HCT116 (cell line): ENCODE data around the gene LIMK2.

Experiments used
- EZH2 ChIP-seq: fragments of 200-600 bp; sonication (generic); IDR thresholded peaks from 2 replicates; pipeline ENCODE4 v1.6.1; 2017; ENCODE audit warnings: antibody characterized with exemption, mixed run types
- EZH2phosphoT487 ChIP-seq: fragments of 200-600 bp; IDR thresholded peaks from 2 replicates; pipeline ENCODE4 v1.6.1; 2018; ENCODE audit warnings: antibody characterized with exemption, borderline replicate concordance
- JUND ChIP-seq: IDR thresholded peaks from 2 replicates; pipeline ENCODE4 v1.6.1; 2012
- POLR2AphosphoS5 ChIP-seq: IDR thresholded peaks from 2 replicates; pipeline ENCODE4 v1.6.1; 2011; ENCODE audit warnings: mild to moderate bottlenecking, low read depth, low read length, moderate library complexity
- TF ChIP-seq, protein P1 (sequence below), 3 experiments: fragments of 200-600 bp in 1 of 3; sonication (generic) in 1 of 3; IDR thresholded peaks in 2 of 3; conservative IDR thresholded peaks in 1 of 3; 2 replicates each; pipeline ENCODE4 v1.5.1; 2012 to 2017; ENCODE audit warnings: low read depth in 2 of 3, low read length in 2 of 3, antibody characterized with exemption in 1 of 3, borderline replicate concordance in 1 of 3, control low read depth in 1 of 3, mild to moderate bottlenecking in 1 of 3, mixed read lengths in 1 of 3, mixed run types in 1 of 3, moderate library complexity in 1 of 3; ENCODE audit not compliant: insufficient read depth in 1 of 3
- TF ChIP-seq, protein P2 (sequence below): IDR thresholded peaks from 2 replicates; pipeline ENCODE4 v1.6.1; 2012; ENCODE audit warnings: low read depth

DNA sequence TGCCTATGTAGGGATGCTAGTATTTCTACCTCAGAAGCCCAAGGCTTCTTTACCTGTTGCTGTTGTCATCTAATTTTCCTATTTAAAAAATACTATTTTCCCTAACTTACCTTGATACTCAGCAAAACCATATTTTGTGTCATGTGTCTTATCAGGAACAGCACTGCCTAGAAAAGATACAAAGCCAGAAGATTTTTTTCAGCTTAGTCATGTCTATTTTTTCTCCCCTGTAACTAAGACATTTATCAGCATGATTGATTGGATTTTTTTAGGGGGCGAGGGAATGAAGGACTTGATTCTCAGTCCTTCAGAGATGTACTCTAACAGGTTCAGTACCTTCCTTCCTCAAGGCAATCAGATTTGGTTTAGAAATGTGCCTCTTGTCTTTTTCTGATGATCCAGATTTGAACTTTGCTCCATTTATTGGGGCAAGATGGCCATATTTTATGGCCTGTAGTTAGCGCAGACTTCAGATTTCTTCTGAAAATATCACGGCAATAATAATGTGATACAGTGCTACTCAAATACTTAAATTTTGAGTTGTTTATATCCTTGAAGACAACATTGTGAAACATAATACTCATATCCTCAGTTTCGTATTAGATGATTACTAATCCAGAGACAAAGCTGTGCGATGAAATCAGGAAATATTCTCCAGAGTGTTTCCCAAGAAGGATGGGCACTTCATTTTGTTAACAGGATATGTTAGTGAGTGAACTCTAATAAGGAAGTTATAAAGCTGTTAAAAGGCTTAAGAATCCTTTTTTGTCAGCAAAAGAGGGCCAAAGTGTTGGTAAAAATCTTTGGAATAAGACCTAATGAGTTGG lies 83.9 kb downstream of the LIMK2 start:
- TF ChIP-seq, protein P1, sequence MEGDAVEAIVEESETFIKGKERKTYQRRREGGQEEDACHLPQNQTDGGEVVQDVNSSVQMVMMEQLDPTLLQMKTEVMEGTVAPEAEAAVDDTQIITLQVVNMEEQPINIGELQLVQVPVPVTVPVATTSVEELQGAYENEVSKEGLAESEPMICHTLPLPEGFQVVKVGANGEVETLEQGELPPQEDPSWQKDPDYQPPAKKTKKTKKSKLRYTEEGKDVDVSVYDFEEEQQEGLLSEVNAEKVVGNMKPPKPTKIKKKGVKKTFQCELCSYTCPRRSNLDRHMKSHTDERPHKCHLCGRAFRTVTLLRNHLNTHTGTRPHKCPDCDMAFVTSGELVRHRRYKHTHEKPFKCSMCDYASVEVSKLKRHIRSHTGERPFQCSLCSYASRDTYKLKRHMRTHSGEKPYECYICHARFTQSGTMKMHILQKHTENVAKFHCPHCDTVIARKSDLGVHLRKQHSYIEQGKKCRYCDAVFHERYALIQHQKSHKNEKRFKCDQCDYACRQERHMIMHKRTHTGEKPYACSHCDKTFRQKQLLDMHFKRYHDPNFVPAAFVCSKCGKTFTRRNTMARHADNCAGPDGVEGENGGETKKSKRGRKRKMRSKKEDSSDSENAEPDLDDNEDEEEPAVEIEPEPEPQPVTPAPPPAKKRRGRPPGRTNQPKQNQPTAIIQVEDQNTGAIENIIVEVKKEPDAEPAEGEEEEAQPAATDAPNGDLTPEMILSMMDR (IDR thresholded peaks at IDR 0.05 in 2 of 3, conservative IDR thresholded peaks at IDR 0.05 in 1 of 3; ENCODE audit: borderline replicate concordance in 1 of 3, insufficient read depth in 1 of 3, low read depth in 2 of 3, low read length in 2 of 3), result no peak
- TF ChIP-seq POLR2AphosphoS5, result no peak
- no peak for TF ChIP-seq EZH2
- TF ChIP-seq JUND, result 0 out of 2 replicates have a peak, but pooled peaks have one; percentile 9
- TF ChIP-seq EZH2phosphoT487, result no peak
- TF ChIP-seq, protein P2, sequence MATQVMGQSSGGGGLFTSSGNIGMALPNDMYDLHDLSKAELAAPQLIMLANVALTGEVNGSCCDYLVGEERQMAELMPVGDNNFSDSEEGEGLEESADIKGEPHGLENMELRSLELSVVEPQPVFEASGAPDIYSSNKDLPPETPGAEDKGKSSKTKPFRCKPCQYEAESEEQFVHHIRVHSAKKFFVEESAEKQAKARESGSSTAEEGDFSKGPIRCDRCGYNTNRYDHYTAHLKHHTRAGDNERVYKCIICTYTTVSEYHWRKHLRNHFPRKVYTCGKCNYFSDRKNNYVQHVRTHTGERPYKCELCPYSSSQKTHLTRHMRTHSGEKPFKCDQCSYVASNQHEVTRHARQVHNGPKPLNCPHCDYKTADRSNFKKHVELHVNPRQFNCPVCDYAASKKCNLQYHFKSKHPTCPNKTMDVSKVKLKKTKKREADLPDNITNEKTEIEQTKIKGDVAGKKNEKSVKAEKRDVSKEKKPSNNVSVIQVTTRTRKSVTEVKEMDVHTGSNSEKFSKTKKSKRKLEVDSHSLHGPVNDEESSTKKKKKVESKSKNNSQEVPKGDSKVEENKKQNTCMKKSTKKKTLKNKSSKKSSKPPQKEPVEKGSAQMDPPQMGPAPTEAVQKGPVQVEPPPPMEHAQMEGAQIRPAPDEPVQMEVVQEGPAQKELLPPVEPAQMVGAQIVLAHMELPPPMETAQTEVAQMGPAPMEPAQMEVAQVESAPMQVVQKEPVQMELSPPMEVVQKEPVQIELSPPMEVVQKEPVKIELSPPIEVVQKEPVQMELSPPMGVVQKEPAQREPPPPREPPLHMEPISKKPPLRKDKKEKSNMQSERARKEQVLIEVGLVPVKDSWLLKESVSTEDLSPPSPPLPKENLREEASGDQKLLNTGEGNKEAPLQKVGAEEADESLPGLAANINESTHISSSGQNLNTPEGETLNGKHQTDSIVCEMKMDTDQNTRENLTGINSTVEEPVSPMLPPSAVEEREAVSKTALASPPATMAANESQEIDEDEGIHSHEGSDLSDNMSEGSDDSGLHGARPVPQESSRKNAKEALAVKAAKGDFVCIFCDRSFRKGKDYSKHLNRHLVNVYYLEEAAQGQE, result no peak
